GM21576 (cell line): ENCODE results near the gene TANC1.

ENCODE experiments used
- ATAC-seq: cut with Tn5 transposase; IDR thresholded peaks from one replicate; pipeline ENCODE4 v1.9.1; 2021; ENCODE audit warnings: mild to moderate bottlenecking, moderate library complexity; ENCODE audit not compliant: unreplicated experiment

TANC1 gene

GRCh38 chr2:159053161-159054031 lies 85.0 kb downstream of the TANC1 start:
- ATAC-seq: no peak

- no peak for ATAC-seq
Measured at GRCh38 chr2:159054032-159054334, 85.5 kb downstream of the TANC1 start.

DNA sequence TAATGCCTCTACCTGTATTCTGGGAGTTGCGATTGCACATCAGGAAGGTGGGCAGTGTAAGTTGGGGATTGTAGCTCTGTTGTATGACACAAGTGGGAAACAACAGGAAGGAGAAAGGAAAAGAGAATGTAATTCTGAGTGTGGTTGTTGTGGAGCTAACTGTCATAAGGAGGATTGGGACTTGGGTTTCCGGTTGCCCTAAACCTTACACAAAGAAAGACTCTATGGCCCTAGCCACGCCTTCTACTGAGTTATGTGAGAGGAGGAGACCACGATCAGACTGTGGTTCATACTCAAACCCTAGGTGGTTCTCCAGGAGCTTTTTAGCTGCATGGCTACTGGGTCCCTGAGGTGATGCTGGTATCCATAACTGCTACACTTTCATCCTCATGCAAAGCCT lies 86.5 kb downstream of the TANC1 start:
- no peak for ATAC-seq

- ATAC-seq: no peak
Measured at GRCh38 chr2:159060518-159060917, 92.1 kb downstream of the TANC1 start.

- ATAC-seq: no peak
Measured at GRCh38 chr2:159063677-159064076, 95.2 kb downstream of the TANC1 start.

GRCh38 chr2:159064446-159065301 lies 96.2 kb downstream of the TANC1 start:
- no peak for ATAC-seq

GRCh38 chr2:159065313-159065712 lies 96.9 kb downstream of the TANC1 start:
- ATAC-seq: no peak

- ATAC-seq: no peak
Measured at GRCh38 chr2:159065891-159066290, 97.5 kb downstream of the TANC1 start.

DNA sequence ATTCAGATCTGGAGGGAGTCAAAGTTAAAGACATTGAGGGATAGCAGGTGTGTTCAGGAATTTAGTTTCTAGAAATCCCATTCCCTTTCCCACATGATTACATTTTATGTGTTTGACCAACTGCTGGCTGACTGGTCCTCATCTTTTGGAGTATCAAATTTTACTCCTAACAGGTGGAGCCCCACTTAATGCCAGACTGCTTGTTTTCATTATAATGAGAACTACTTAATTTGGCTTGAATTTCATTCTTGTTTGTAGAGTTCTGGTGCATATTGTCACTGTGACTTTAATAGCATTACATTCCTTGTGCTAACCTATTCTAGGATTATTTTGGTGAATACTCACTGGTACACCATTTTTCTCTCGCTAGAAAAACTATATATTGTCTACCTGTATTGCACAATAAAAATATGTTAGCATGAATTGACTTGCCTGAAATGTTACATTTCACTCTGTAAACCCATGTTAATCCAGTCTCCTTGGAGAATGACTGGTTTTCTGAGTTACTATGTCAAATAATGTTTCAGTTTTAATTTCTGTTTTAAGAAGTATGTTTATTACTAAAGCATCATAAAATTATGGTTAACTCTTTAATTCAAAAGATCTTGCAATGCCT lies 98.2 kb downstream of the TANC1 start:
- ATAC-seq: no peak

- no peak for ATAC-seq
Measured at GRCh38 chr2:159067971-159068370, 99.5 kb downstream of the TANC1 start.

GRCh38 chr2:159069229-159069628 lies 100.8 kb downstream of the TANC1 start:
- ATAC-seq: no peak

DNA sequence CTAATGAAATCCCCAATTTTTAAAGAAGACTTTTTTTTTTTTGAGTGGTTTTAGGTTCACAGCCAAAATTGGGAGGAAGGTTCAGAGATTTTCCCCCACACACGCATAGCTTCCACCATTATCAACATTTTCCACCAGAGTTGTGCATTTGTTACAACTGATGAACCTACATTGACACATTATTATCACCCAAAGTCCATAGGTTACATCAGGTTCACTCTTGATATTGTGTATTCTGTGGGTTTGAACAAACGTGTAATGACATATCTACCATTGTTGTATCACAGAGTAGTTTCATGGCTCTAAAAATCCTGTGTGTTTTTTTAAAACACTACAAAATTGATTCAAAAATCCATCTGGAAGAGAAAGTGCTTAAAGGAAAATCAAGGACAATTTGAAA lies 101.8 kb downstream of the TANC1 start:
- no peak for ATAC-seq

- ATAC-seq: no peak
Measured at GRCh38 chr2:159071190-159071915, 102.9 kb downstream of the TANC1 start.

DNA sequence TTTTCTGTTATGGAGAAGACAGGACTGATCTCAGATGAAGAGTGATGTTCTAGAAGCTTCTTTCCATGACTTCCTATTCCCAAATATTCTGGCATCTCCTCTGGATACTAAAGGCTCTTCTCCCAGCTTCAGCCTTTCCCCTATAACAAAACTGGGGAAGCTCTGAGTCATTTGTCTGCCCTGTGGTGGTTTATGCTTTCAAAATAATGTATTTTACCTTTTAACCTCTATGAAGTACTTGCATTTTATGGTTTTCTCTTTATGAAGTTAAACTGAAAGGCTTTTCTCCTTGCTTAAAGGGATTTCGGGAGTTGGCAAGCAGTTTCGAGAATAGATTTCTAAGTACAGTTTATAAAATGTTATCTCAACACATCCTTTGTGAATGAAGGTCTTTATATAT lies 104.4 kb downstream of the TANC1 start:
- ATAC-seq: no peak

GRCh38 chr2:159073256-159073655 lies 104.8 kb downstream of the TANC1 start:
- ATAC-seq: no peak

DNA sequence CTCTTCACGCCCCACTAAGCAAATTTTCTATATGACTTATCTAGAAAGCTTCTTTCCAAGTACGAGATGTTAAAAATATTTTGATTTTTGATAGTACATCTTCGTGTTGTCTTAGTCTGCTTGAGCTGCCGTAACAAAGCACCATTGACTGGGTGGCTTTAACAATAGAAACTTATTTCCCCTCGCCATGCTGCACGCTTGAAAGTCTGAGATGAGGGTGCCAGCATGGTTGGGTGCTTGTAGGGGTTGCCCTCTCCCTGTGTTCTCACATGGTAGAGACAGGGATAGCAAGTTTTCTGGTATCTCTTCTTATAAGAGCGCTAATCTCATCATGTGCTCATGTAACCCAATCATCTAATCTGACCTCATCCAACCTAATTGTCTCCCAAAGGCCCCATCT lies 106.2 kb downstream of the TANC1 start:
- no peak for ATAC-seq

- ATAC-seq: no peak
Measured at GRCh38 chr2:159075727-159076126, 107.3 kb downstream of the TANC1 start.

DNA sequence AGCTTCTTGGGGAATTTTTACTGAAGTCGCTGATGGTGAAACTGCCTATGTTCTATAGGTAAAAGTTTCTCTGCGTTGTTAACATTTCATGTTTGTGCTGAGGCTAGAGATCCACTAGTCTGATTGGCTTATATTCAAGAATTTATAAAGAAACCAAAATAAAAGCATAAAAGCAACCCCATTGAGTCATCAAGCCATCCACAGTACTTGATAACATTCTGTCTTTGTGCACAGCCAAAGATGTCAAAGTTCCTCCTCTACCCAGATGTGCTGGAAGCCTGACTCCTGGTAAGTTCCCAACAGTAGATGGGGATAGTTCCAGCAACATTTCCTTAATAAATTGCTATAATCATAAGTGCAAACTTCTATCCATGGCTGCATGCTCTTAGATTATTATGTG lies 107.8 kb downstream of the TANC1 start:
- ATAC-seq: no peak

DNA sequence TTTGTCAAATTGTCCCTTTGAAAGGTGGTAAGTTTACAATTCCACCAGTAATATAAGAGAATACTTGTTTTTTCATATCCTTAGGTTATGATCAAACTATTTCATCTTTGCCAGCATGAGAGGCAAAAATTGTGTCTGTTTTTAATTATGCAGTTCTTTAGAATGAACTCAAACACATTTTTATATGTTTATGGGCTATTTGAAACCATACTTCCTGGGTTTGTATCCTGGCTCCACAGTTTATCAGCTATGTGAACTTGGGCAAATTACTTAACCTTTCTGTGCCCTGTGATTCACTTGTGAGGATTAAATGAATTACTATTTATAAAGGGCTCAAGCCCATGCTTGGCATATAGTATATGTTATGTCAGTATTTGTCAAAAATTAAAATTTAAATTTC lies 109.4 kb downstream of the TANC1 start:
- ATAC-seq: no peak

DNA sequence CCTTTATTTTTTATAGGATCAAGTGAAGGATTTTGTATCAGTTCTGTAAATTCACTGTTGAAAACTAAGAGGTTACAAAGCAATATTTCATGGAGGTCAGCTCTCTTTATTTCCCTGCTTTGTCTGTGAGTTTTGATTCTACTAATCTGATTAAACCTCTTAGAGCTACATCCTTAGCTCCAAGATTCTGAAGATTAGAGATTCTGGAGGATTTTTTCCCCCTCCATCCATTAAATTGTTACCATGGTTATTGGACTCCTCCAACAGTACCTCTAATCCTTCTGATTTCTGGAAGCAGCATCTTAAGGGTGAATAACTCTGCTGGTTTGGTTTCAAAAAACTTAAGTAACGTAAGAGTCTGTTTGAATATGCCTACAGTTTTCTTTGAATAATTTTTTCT lies 110.0 kb downstream of the TANC1 start:
- ATAC-seq: no peak

DNA sequence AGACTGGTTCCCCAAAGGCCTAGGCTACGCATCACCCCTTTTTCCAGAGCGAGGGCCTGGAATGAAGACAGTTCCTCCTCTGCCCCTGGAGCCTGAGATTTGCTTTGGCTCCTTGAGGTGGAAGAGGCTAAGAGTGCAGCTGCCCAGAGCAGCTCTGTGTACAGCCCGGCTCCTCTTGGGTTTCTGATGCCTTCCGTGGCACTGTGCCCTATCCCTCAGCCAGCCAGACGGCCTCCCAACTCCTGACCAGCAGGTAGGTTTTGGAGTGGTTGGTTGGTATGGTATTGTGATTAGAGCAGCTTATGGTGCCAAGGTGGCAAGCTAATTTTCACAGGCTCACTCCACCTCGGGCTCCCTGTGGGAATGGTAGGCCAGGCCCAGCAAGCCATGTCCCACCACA lies 112.2 kb downstream of the TANC1 start:
- ATAC-seq: no peak
